Activated CD4-positive, alpha-beta T cell treated with anti-CD3 and anti-CD28 coated beads, Interleukin-2, amount 10 ng/mL, durations not matched to agents 24 days and 14 days (primary cell): ENCODE data around the gene SEC24D. TPM values are rescaled to one million over a fixed set of nuclear protein-coding genes. Genes with fewer than 3 reads are reported as not detected.

ENCODE experiments used
- DNase-seq: peaks from one replicate; pipeline ENCODE4 v3.0.0; 2022
- H3K27ac Mint-ChIP-seq: one replicate; pipeline ENCODE4 v1.8.0; 2022; ENCODE audit warnings: mild to moderate bottlenecking, mixed read lengths
- H3K27me3 Mint-ChIP-seq: one replicate; pipeline ENCODE4 v1.8.0; 2022; ENCODE audit warnings: mixed read lengths
- H3K36me3 Mint-ChIP-seq: one replicate; pipeline ENCODE4 v1.8.0; 2022; ENCODE audit warnings: low read depth, mild to moderate bottlenecking, mixed read lengths
- H3K4me1 Mint-ChIP-seq: one replicate; pipeline ENCODE4 v1.8.0; 2021; ENCODE audit warnings: mixed read lengths
- H3K4me3 Mint-ChIP-seq: one replicate; pipeline ENCODE4 v1.8.0; 2022; ENCODE audit warnings: mild to moderate bottlenecking, moderate library complexity, mixed read lengths
- H3K9me3 Mint-ChIP-seq: one replicate; pipeline ENCODE4 v1.8.0; 2021; ENCODE audit warnings: mixed read lengths
- intact Hi-C: fragments of 100-400 bp; cut with micrococcal nuclease; formaldehyde crosslinking; loops from one replicate; pipeline ENCODE4 v1.15.1; 2023
- total RNA-seq: library from RNA; stranded (reverse); gene quantifications from 2 replicates; pipeline ENCODE4 v1.2.3, GENCODE V29; 2022

Gene SEC24D
- total RNA-seq, 1 donor from 2014 or later: 43.9 TPM

DNA sequence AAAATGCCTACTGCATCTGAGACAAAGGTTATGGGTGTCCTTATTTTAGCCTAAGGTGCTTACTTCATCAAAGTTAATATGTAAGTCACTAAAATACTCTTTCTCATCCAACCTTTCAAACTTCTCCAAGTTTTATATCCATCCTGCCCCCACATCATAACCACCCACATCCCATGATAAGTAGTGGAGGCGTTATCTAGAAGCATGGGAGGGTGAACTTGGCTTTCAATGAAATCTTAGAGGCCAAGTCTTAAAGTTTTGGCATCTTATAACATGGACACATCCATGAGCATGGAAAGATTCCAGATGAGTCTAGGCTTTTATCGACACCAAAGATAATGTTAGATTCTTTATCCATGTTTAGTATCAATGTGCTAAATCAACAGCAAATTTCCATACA lies 22.9 kb upstream of the SEC24D start:
- intact Hi-C loops: no loop called here
- no peak overlapping the region for H3K27ac Mint-ChIP-seq
- peaks cover 9% of the 10 kb centered on the region for H3K27me3 Mint-ChIP-seq
- H3K4me3 Mint-ChIP-seq: no peak overlapping the region
- no peaks in the 10 kb centered on the region for H3K36me3 Mint-ChIP-seq
- no peak for DNase-seq
- no peaks in the 10 kb centered on the region for H3K9me3 Mint-ChIP-seq
- peaks cover 4% of the 10 kb centered on the region for H3K4me1 Mint-ChIP-seq

DNA sequence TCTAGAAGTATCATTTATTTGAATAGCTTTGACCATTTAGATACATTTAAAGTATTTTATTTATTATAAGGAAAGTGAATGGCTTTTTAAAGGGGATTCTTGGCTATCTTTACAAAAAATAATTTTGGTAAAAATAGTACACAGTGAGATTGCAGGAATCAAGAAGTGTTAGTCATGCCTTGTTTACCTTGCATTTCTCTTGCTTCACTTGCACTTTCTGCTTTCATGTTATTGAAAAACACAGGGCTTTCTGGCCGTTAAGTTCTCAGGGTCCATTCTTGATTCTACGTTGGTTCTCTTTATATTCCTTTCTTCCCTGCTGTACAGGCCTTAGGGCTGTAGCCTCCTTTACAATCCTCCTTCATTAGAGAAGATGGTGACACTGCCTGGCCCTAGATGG lies 21.8 kb upstream of the SEC24D start:
- peaks cover 4% of the 10 kb centered on the region for H3K4me1 Mint-ChIP-seq
- no peak overlapping the region for H3K27ac Mint-ChIP-seq
- no peak overlapping the region for H3K4me3 Mint-ChIP-seq
- H3K27me3 Mint-ChIP-seq: peaks cover 3% of the 10 kb centered on the region
- DNase-seq: no peak
- H3K36me3 Mint-ChIP-seq: no peaks in the 10 kb centered on the region
- H3K9me3 Mint-ChIP-seq: no peaks in the 10 kb centered on the region
- intact Hi-C loops: no loop called here

DNA sequence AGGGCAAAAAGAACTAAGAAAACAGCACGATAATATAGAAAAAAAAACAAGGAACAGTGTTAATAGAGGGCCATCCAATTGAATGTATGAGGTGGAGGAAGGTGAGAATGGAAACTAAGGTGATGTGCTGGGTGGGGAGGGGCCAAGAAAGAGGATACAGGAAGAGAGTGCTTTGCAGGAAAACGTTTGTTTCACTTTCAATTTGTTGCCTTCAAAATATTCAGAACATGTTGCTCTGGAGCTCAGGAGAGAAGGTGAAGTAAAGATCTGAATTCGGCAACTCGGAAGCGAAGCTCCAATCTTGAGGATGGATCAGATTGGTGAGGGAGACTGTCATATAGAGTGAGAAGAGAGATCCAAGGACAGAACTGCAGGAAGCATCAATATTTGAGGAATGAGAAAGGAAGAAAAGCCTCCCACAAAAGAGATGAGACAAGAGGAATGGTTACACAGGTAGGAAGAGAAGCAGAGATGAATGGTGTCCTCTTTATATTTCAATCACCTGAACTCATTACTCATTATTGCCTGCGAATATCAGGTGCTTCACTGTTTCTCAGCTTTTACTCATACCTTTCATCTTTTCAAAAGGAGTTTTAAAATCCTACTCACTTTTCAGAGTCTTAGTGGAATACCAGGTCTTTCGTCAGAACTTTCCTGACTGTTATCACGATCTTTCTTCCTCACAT lies 14.7 kb upstream of the SEC24D start:
- Mint-ChIP-seq H3K36me3 (peaks cover 12% of the 10 kb centered on the region), H3K4me1 (peaks cover 21% of the 10 kb centered on the region), H3K27me3 (peaks cover 17% of the 10 kb centered on the region), H3K4me3 (peak overlapping the region; percentile 87), H3K9me3 (peaks cover 5% of the 10 kb centered on the region), H3K27ac (peak overlapping the region; percentile 94)
- DNase-seq: peak; percentile 85
- intact Hi-C loops: loop anchor here (1.0 kb wide), 1 partner anchor 14 kb away; the partner anchor contains the start of gene SEC24D

DNA sequence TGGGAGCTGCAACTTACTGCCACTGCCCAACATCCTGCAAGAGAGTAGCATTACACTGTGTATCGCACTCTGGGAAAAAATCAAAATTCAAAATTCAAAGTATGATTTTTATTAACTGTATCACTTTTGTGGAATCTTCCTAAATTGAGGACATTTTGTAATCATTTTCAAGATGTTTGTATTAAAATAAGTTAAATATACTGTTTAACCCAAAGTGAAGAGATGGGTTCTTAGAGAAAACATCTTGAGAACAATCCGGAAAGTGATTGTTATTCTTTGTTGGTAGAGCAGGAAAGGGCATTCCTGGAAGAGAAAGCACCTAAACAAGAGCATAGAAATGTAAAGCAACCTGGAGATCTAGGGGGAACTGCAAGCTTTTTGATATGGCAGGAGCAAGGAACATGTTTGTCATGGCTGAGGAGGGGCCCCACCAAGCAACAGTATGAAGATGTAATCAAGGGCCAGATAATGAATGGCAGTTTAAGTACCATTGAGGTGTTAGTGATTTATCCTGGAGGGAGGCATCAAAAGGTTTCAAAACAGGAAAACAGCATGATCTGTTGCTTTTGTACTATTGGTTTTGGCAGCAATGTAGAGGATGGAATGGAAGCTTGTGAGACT lies 14.1 kb upstream of the SEC24D start:
- Mint-ChIP-seq H3K27ac (peak overlapping the region; percentile 94), H3K4me1 (peaks cover 21% of the 10 kb centered on the region), H3K27me3 (peaks cover 19% of the 10 kb centered on the region), H3K4me3 (peak overlapping the region; percentile 87), H3K36me3 (peaks cover 12% of the 10 kb centered on the region), H3K9me3 (peaks cover 5% of the 10 kb centered on the region)
- intact Hi-C loops: loop anchor here (1.0 kb wide), 1 partner anchor 14 kb away; the partner anchor contains the start of gene SEC24D
- no peak for DNase-seq

DNA sequence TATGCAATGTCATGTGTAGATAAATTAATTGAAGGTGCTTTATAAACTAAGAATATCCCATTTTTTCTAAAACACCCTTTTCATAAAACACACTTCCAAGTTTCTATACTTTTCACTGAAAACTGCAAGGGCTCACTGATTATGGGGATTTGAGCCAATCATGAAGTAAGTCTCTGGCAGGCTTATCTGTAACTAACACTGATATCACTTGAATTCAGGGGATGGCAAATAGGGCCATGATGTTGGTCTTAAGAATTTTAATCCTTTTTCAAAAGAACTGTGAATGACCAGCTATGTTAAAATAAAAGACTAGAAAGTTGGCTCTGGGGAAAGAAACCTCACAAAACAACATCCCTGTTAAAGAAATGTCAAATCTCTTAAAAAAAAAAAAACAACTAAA lies 13.0 kb upstream of the SEC24D start:
- no peak overlapping the region for H3K4me3 Mint-ChIP-seq
- no peak overlapping the region for H3K27ac Mint-ChIP-seq
- H3K4me1 Mint-ChIP-seq: peaks cover 20% of the 10 kb centered on the region
- H3K9me3 Mint-ChIP-seq: peaks cover 5% of the 10 kb centered on the region
- intact Hi-C loops: no loop called here
- H3K36me3 Mint-ChIP-seq: peaks cover 12% of the 10 kb centered on the region
- DNase-seq: no peak
- peaks cover 21% of the 10 kb centered on the region for H3K27me3 Mint-ChIP-seq

DNA sequence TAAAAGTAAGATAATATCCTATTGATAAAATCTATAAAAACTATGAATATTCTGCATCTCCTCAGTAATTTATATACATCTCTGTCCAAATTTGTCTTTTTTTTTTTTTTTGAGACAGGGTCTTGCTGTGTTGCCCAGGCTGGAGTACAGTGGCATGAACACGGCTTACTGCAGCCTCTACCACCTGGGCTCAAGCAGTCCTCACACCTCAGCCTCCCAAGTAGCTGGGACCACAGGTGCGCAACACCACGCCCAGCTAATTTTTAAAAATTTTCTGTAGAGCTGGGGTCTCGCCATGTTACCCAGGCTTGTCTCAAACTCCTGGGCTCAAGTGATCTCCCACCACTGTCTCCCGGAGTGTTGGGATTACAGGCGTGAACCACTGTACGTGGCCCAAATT lies 12.3 kb upstream of the SEC24D start:
- peaks cover 5% of the 10 kb centered on the region for H3K9me3 Mint-ChIP-seq
- peaks cover 12% of the 10 kb centered on the region for H3K36me3 Mint-ChIP-seq
- H3K4me1 Mint-ChIP-seq: peaks cover 20% of the 10 kb centered on the region
- peaks cover 22% of the 10 kb centered on the region for H3K27me3 Mint-ChIP-seq
- no peak for DNase-seq
- no peak overlapping the region for H3K4me3 Mint-ChIP-seq
- no peak overlapping the region for H3K27ac Mint-ChIP-seq
- intact Hi-C loops: no loop called here

DNA sequence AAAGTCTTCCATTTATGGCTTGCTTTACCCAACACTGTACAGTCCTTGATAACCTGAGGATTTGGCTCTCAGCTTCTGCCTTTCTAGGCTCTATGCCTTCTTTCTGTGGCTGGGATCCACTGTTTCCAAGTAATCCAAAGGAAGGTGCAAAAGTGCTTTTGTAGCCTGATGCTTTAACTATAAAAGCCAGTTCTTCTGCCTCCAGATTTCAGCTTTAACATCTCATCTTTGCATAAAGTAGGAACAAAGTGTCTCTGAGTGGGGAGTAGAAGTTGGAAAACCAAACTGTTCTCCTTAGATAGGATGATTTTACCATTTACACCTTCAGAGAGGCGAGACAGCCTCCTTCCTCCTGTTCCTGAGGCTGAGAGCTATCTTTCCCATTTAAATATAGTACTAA lies 11.1 kb upstream of the SEC24D start:
- H3K27me3 Mint-ChIP-seq: peaks cover 23% of the 10 kb centered on the region
- H3K4me1 Mint-ChIP-seq: peaks cover 16% of the 10 kb centered on the region
- intact Hi-C loops: no loop called here

DNA sequence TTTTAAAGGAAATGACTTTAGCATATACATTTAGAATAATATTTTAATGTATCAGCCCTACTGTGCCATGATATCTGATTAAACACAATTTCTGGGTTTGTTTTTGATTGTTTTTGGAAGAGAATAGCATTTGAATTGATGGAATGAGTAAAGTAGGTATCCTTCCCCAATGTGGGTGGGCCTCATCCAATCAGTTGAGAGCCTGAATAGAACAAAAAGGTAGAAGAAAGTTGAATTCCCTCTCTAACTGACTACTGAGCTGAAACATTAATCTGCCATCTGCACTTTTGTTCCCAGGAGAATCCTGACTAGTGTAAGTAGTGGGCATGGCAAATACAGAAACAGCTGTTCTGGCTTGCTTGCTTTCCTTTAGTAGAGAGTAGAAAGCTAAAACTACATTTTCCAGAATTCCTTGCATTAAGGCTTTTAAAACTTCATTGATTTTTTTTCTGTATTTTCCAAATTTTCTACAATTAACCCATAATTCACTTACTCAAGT lies 9.7 kb upstream of the SEC24D start:
- Mint-ChIP-seq H3K27ac (no peak overlapping the region), H3K9me3 (peaks cover 5% of the 10 kb centered on the region), H3K27me3 (peaks cover 23% of the 10 kb centered on the region), H3K4me1 (peaks cover 7% of the 10 kb centered on the region), H3K4me3 (no peak overlapping the region), H3K36me3 (peaks cover 6% of the 10 kb centered on the region)
- intact Hi-C loops: no loop called here
- no peak for DNase-seq

More for the DNA sequence above, 11.1 kb upstream of the SEC24D start:
- Mint-ChIP-seq H3K36me3 (peaks cover 7% of the 10 kb centered on the region), H3K4me3 (no peak overlapping the region), H3K9me3 (peaks cover 5% of the 10 kb centered on the region), H3K27ac (no peak overlapping the region)
- no peak for DNase-seq

DNA sequence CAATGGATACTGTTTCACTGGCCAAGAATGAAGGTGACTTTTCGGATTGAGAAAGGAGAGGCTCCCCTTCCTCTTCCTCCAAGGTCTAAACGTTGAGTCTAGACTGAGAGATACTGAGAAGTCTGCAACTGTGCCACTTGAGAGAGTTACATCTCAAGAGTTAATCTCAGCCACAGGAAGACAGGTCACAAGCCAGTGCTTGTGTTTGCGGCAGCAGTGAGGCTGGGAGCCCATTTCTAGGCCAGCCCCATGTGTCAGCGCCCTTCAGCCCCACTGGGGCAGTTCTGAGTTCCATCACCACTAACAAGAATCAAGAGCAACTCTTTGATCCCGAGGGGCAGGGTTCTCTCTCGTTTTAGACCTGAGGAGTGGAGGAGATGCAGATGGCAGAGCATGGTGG lies 7.3 kb upstream of the SEC24D start:
- DNase-seq: no peak
- Mint-ChIP-seq H3K9me3 (no peaks in the 10 kb centered on the region), H3K4me1 (peaks cover 1% of the 10 kb centered on the region), H3K4me3 (no peak overlapping the region), H3K36me3 (no peaks in the 10 kb centered on the region), H3K27me3 (peaks cover 30% of the 10 kb centered on the region), H3K27ac (no peak overlapping the region)
- intact Hi-C loops: no loop called here

DNA sequence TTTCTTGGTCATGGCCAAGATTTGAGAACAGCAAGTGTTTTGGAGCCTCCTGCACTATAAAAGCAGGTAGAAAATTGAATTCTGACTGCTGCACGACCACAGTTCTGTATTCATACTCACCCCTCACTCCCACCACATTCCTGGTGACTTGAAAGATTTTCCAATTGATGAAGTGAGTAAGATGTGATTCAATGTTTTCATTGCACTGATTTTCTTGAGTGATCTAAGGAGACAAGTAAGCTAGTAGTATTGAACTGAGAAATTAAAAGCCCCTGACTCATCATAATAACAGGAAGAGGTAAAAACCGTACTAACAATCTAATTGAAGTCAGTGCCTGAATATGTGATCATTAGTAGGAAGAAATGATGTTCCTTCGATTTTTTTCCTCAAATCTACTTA lies 6.1 kb upstream of the SEC24D start:
- Mint-ChIP-seq H3K27me3 (peaks cover 23% of the 10 kb centered on the region), H3K4me1 (peaks cover 1% of the 10 kb centered on the region), H3K4me3 (no peak overlapping the region), H3K27ac (no peak overlapping the region), H3K9me3 (no peaks in the 10 kb centered on the region), H3K36me3 (no peaks in the 10 kb centered on the region)
- DNase-seq: no peak
- intact Hi-C loops: no loop called here

DNA sequence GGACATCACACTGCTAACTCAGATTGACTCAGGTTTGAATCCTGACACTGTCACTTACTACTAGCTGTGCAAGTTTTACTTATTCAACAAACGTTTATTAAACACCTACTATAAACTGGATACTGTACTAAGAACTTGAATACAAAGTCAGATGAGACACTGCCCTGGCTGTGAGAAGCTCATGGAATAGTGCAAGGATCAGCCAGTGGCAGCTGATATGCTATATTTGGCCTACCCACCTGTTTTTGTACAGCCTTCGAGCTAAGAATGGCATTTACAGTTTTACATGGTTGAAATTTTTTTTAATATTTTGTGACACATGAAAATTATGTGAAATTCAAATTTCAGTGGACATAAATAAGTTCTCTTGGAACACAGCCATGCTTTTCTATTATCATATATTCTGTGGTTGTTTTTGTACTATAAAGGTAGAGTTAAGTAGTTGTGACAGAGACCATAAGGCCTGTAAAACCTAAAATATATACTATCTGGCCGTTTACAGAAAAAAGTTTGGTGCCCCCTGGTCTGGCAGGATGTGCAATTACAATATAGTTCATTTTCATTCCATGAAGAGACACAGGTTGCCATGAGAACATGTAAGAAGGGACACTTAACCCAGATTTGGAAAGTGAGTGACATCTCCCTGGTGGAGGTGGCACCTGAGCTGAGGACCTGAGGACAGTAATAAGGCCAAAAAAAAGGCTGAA lies 3.4 kb upstream of the SEC24D start:
- H3K9me3 Mint-ChIP-seq: no peaks in the 10 kb centered on the region
- no peak overlapping the region for H3K4me3 Mint-ChIP-seq
- DNase-seq: no peak
- no peak overlapping the region for H3K27ac Mint-ChIP-seq
- peaks cover 14% of the 10 kb centered on the region for H3K4me1 Mint-ChIP-seq
- intact Hi-C loops: loop anchor here (5.0 to 10.0 kb wide), 3 partner anchors 245 to 562 kb away; partner anchors contain the start of gene USP53
- H3K27me3 Mint-ChIP-seq: peaks cover 9% of the 10 kb centered on the region
- peaks cover 3% of the 10 kb centered on the region for H3K36me3 Mint-ChIP-seq

DNA sequence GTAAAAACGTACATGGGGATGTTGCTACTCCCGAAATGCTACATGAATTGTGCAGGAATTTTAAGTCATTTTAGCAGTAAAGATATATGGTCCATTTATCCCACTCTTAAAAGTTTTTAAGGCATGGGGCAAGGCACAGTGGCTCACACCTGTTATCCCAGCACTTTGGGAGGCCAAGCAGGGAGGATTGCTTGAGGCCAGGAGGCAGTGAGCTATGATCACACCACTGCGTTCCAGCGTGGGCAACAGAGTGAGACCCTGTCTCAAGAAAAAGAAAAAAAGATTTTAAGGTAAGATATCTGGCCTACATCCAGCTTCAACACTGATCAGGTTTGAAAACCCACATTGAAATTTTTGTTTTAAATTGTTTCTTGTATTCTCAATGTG lies 1.2 kb upstream of the SEC24D start:
- DNase-seq: no peak
- Mint-ChIP-seq H3K27ac (no peak overlapping the region), H3K4me3 (peak overlapping the region; percentile 94)

DNA sequence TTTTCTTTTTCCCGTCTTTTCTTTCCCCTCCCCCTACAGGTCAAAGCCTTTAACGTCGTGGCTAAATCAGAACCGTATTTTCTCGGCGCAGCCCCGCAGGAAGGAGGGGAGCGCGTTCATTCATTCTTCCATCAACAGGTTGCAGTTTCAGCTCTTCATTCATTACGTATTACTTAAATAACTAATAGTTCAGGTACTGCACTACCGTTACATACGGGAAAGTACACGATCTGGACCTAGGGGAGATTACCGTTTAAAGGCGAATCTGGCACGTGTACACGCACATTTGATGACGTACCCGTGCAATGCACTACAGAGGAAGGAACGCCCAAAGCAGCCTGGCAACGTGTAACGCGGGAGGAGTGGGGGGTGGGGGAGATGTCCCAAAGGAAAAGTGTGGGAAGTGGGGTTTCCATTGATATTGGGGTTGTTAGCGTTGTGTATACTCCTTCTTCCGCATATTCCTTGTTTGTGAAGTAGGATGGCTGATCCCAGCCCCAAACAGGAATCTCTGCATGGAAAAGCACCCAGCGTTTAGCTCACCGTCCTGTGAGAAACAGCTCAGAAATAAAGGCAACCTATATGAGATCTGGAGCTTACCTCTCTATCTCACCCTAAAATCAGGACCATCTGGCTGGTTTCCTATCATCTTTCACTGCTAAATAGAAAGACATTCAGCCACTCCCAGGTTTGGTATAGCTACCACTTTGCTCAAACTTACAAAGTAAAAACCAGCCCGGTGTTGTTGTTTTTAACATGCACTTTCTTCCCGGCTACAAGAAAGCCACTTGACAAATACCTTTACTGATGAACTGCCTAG lies 585 bp upstream of the SEC24D start:
- H3K9me3 Mint-ChIP-seq: no peaks in the 10 kb centered on the region
- peak overlapping the region; percentile 95 for H3K27ac Mint-ChIP-seq
- peaks cover 6% of the 10 kb centered on the region for H3K27me3 Mint-ChIP-seq
- H3K4me1 Mint-ChIP-seq: peaks cover 31% of the 10 kb centered on the region
- peak; percentile 85 for DNase-seq
- peak overlapping the region; percentile 94 for H3K4me3 Mint-ChIP-seq
- intact Hi-C loops: loop anchor here (1.0 to 10.0 kb wide), 5 partner anchors 14 to 559 kb away; partner anchors contain the start of genes METTL14 and USP53
- H3K36me3 Mint-ChIP-seq: peaks cover 18% of the 10 kb centered on the region

More for the DNA sequence above, 1.2 kb upstream of the SEC24D start:
- peaks cover 6% of the 10 kb centered on the region for H3K27me3 Mint-ChIP-seq
- H3K9me3 Mint-ChIP-seq: no peaks in the 10 kb centered on the region
- H3K4me1 Mint-ChIP-seq: peaks cover 29% of the 10 kb centered on the region
- peaks cover 14% of the 10 kb centered on the region for H3K36me3 Mint-ChIP-seq
- intact Hi-C loops: loop anchor here (5.0 to 10.0 kb wide), 3 partner anchors 242 to 560 kb away; partner anchors contain the start of gene USP53
